ENCODE measurements around the gene SFXN2.

DNA sequence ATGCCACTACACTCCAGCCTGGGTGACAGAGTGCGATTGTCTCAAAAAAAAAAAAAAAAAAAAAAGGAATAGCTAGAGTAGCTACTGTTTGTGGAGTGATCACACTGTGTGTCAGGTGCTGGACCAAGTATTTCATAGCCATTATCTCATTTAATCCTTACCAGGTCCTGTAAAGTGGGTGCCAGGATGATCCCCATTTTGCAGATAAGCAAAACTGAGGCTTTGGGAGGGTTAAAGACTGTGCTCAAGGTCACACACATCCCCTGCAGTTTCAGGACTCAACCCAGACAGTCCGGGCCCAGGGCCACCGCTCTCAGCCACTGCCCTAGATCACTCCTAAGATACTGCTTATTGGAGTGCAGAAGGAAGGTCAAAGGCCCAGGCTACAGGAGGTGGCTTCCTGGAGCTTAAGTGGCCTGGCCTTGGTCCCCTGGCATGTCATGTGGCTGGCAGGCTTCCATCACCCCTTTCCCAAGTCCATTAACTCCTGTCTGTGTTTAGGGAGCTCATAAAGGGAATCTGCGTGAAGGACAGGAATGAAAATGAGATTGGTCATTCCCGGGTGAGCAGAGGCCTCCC, 16.9 kb downstream of the SFXN2 start:
- TF ChIP-seq, protein P1, sequence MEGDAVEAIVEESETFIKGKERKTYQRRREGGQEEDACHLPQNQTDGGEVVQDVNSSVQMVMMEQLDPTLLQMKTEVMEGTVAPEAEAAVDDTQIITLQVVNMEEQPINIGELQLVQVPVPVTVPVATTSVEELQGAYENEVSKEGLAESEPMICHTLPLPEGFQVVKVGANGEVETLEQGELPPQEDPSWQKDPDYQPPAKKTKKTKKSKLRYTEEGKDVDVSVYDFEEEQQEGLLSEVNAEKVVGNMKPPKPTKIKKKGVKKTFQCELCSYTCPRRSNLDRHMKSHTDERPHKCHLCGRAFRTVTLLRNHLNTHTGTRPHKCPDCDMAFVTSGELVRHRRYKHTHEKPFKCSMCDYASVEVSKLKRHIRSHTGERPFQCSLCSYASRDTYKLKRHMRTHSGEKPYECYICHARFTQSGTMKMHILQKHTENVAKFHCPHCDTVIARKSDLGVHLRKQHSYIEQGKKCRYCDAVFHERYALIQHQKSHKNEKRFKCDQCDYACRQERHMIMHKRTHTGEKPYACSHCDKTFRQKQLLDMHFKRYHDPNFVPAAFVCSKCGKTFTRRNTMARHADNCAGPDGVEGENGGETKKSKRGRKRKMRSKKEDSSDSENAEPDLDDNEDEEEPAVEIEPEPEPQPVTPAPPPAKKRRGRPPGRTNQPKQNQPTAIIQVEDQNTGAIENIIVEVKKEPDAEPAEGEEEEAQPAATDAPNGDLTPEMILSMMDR (IDR thresholded peaks at IDR 0.05; ENCODE audit: low read length) = no peak
- no peak for TF ChIP-seq EZH2 (optimal IDR thresholded peaks at IDR 0.05; ENCODE audit: low read depth, low read length)
